HepG2 (cell line): ENCODE measurements around the gene MARS1. TPM values are rescaled to one million over a fixed set of nuclear protein-coding genes. Genes with fewer than 3 reads are reported as not detected.
A peak's percentile ranks its signal among the peaks of the same experiment; 100 is the strongest.

Experiments used
- ATAC-seq: fragments of 200-7000 bp; cut with Tn5 transposase; 3 replicates; pipeline ENCODE4 v1.9.1; 2020; ENCODE audit warnings: mild to moderate bottlenecking, moderate library complexity
- BruUV-seq: library from RNA; stranded (reverse); fragments of 400-500 nt; replicated peaks from 2 replicates; lab custom pipeline; 2021; lab: Mats Ljungman, UMichigan
- CTCF ChIA-PET: fragments of 300-600 bp; formaldehyde crosslinking; extraction: SDS; loops from one replicate; lab custom pipeline; 2021; ENCODE audit warnings: low total read pairs, inconsistent platforms, low intra/inter-chr PET ratio; lab: Yijun Ruan, JAX
- POLR2A ChIA-PET: fragments of 350-600 bp; sonication (Branson Sonifier 250); formaldehyde crosslinking; loops from one replicate; lab custom pipeline; 2020; ENCODE audit warnings: antibody characterized with exemption, inconsistent platforms; lab: Yijun Ruan, JAX
- DNase-seq: peaks from one replicate; pipeline ENCODE4 v3.0.0-alpha.2; 2015; ENCODE audit warnings: low spot score
- FAIRE-seq: peaks from 3 replicates; lab custom pipeline; 2011; peaks lifted over from hg19 to GRCh38; lab: Jason Lieb, UNC
- H2AFZ ChIP-seq: one replicate; pipeline ENCODE4 v1.6.1; 2011; ENCODE audit warnings: low read length, inconsistent platforms
- H3K27ac ChIP-seq: fragments of 300-600 bp; 3 replicates; pipeline ENCODE4 v1.8.0; 2011; ENCODE audit warnings: mixed run types, mild to moderate bottlenecking, mixed read lengths, low read length, inconsistent platforms; ENCODE audit not compliant: insufficient read depth; ENCODE audit errors: extremely low read length
- H3K27me3 ChIP-seq, 2 experiments: fragments of 200-600 bp in 1 of 2; 2 replicates in 1 of 2; 3 replicates in 1 of 2; pipeline versions ENCODE4 v1.6.0 to v1.8.0; 2011; ENCODE audit warnings: low read length in 2 of 2, mild to moderate bottlenecking in 2 of 2, moderate library complexity in 2 of 2, inconsistent platforms in 1 of 2; ENCODE audit not compliant: insufficient read depth in 2 of 2, control insufficient read depth in 1 of 2
- H3K36me3 ChIP-seq, 2 experiments: fragments of 200-600 bp in 1 of 2; replicated peaks in 1 of 2; 2 replicates in 1 of 2; 3 replicates in 1 of 2; pipeline versions ENCODE4 v1.5.1 to v1.8.0; 2011; ENCODE audit warnings: low read length in 2 of 2, inconsistent platforms in 1 of 2; ENCODE audit not compliant: insufficient read depth in 2 of 2, control insufficient read depth in 1 of 2
- H3K4me1 ChIP-seq: 2 replicates; pipeline ENCODE4 v1.5.1; 2012; ENCODE audit warnings: low read length, inconsistent platforms; ENCODE audit not compliant: insufficient read depth
- H3K4me2 ChIP-seq: 2 replicates; pipeline ENCODE4 v1.6.0; 2011; ENCODE audit warnings: low read depth, low read length, inconsistent platforms
- H3K4me3 ChIP-seq, 3 experiments: fragments of 200-600 bp in 1 of 3; sonication (generic), shearing (Covaris generic) in 1 of 3; replicated peaks in 1 of 3; 2 replicates each; pipeline ENCODE4 v1.5.1; 2011 to 2016; ENCODE audit warnings: low read length in 3 of 3, inconsistent platforms in 2 of 3, low read depth in 2 of 3, mild to moderate bottlenecking in 2 of 3, control low read depth in 1 of 3, mixed read lengths in 1 of 3; ENCODE audit not compliant: insufficient read depth in 1 of 3
- H3K79me2 ChIP-seq: one replicate; pipeline ENCODE4 v1.6.1; 2011; ENCODE audit warnings: low read length, inconsistent platforms; ENCODE audit not compliant: insufficient read depth
- H3K9ac ChIP-seq: 2 replicates; pipeline ENCODE4 v1.6.0; 2011; ENCODE audit warnings: mild to moderate bottlenecking, low read depth, low read length, inconsistent platforms; ENCODE audit not compliant: insufficient read depth
- H3K9me3 ChIP-seq: 2 replicates; pipeline ENCODE4 v1.5.1; 2012; ENCODE audit warnings: mild to moderate bottlenecking, low read length
- H4K20me1 ChIP-seq: 2 replicates; pipeline ENCODE4 v1.6.0; 2011; ENCODE audit warnings: inconsistent platforms, mild to moderate bottlenecking, low read length, moderate library complexity; ENCODE audit not compliant: insufficient read depth
- HDAC2 ChIP-seq: sonication (generic); formaldehyde crosslinking; IDR thresholded peaks from 2 replicates; pipeline ENCODE4 v1.4.0; 2020; ENCODE audit warnings: missing genetic modification reagents
- MLXIP ChIP-seq: sonication (generic); formaldehyde crosslinking; IDR thresholded peaks from 2 replicates; pipeline ENCODE4 v1.9.0; 2021; ENCODE audit warnings: missing genetic modification reagents, borderline replicate concordance
- RBM22 ChIP-seq: fragments of 200-400 bp; formaldehyde crosslinking; optimal IDR thresholded peaks from 2 replicates; pipeline ENCODE3; 2017; ENCODE audit warnings: mild to moderate bottlenecking, low read length, moderate library complexity
- REXO4 ChIP-seq: sonication (generic); formaldehyde crosslinking; IDR thresholded peaks from 2 replicates; pipeline ENCODE4 v1.8.0; 2022; ENCODE audit warnings: missing genetic modification reagents, mild to moderate bottlenecking, borderline replicate concordance
- SMAD3 ChIP-seq: sonication (generic); formaldehyde crosslinking; IDR thresholded peaks from 2 replicates; pipeline ENCODE4 v1.4.0; 2020; ENCODE audit warnings: missing genetic modification reagents
- ZBED4 ChIP-seq: sonication (generic); formaldehyde crosslinking; IDR thresholded peaks from 2 replicates; pipeline ENCODE4 v1.4.0; 2020; ENCODE audit warnings: missing genetic modification reagents, borderline replicate concordance
- ZBTB38 ChIP-seq: sonication (generic); formaldehyde crosslinking; IDR thresholded peaks from 2 replicates; pipeline ENCODE4 v1.5.1; 2020; ENCODE audit warnings: mild to moderate bottlenecking, missing genetic modification reagents
- ZFP62 ChIP-seq: sonication (generic); formaldehyde crosslinking; IDR thresholded peaks from 2 replicates; pipeline ENCODE4 v1.4.0; 2020; ENCODE audit warnings: missing genetic modification reagents
- ZMYM3 ChIP-seq: sonication (generic); formaldehyde crosslinking; IDR thresholded peaks from 2 replicates; pipeline ENCODE4 v1.5.1; 2020; ENCODE audit warnings: mild to moderate bottlenecking, missing genetic modification reagents
- ZNF337 ChIP-seq: sonication (generic); formaldehyde crosslinking; IDR thresholded peaks from 2 replicates; pipeline ENCODE4 v1.5.1; 2020; ENCODE audit warnings: missing genetic modification reagents, low read depth, mild to moderate bottlenecking, borderline replicate concordance
- WGBS: methylation state at CpG from one replicate; pipeline ENCODE4 v1.1.6; 2017; ENCODE audit warnings: low lambda C conversion rate; 5-methylcytosine and 5-hydroxymethylcytosine counted together
- in situ Hi-C: cut with HindIII; loops from 2 replicates; pipeline ENCODE4 v1.10.0; 2017; ENCODE audit warnings: low pct_unique_long_range_greater_than_20kb; ENCODE audit not compliant: extremely low pct_ligation_motif_present
- intact Hi-C: fragments of 100-400 bp; cut with micrococcal nuclease; formaldehyde crosslinking; loops from one replicate; pipeline ENCODE4 v1.10.0; 2022; ENCODE audit not compliant: unreplicated experiment
- polyA plus RNA-seq, 8 experiments: library from polyadenylated mRNA; depleted of rRNA in 3 of 8; stranded (reverse) in 7 of 8; unstranded in 1 of 8; fragments of >200 nt; fragmentation: Illumina TruSeq in 4 of 8; extraction: Trizol in 4 of 8; gene quantifications; 2 replicates each; pipeline versions ENCODE4 v1.2.1 to v1.2.3, GENCODE V29; 2011 to 2016; ENCODE audit warnings: low read depth in 4 of 8, missing spikeins in 1 of 8, mixed read lengths in 1 of 8; ENCODE audit not compliant: insufficient read depth in 1 of 8
- total RNA-seq, 5 experiments: library from RNA; depleted of rRNA; stranded (reverse); fragments of >200 nt; fragmentation: Illumina TruSeq; extraction: Trizol; gene quantifications; 2 replicates each; pipeline ENCODE4 v1.2.3, GENCODE V29; 2016; ENCODE audit warnings: low read depth in 1 of 5

Gene MARS1
- total and polyA plus RNA-seq, 2 of the 13 experiments (the other 11 are each of a cell fraction or from before 2014, with no cell fraction given) = 115 to 181 TPM

GRCh38 chr12:57514720-57515407 is 27.0 kb downstream of the MARS1 start (continued):
- TF ChIP-seq ZNF337 (CRISPR knock-in tag) (no peak), SMAD3 (CRISPR knock-in tag) (no peak), HDAC2 (no peak), REXO4 (CRISPR knock-in tag) (no peak), ZFP62 (CRISPR knock-in tag) (no peak), MLXIP (CRISPR knock-in tag) (no peak), ZBTB38 (CRISPR knock-in tag) (0 out of 2 replicates have a peak, but pooled peaks have one; percentile 23)

GRCh38 chr12:57515408-57515933 is 27.6 kb downstream of the MARS1 start:
- H3K27me3 ChIP-seq = no peaks in the 10 kb centered on the region; a peak in 1 of 5 replicates
- intact Hi-C loops = no loop called here
- ChIA-PET CTCF (no interaction called here), POLR2A (interaction anchor here (0.8 to 7.8 kb wide), 4 partner anchors 9 to 60 kb away, joined by 3 to 90 read pairs (median 7); partner anchors contain the start of gene DCTN2)
- peaks cover 35% of the 10 kb centered on the region for H4K20me1 ChIP-seq
- H3K79me2 ChIP-seq = peaks cover 24% of the 10 kb centered on the region
- in situ Hi-C loops = no loop called here
- H3K9ac ChIP-seq = no peak overlapping the region
- 85% methylated on average over 3 of the region's 3 CpGs for WGBS
- no peaks in the 10 kb centered on the region for H3K9me3 ChIP-seq
- H3K4me3 ChIP-seq = no peak overlapping the region
- H3K36me3 ChIP-seq = peaks cover 31 to 66% of the 10 kb centered on the region in 2 experiments
- H3K4me1 ChIP-seq = peaks cover 18% of the 10 kb centered on the region
- H2AFZ ChIP-seq = no peak overlapping the region
- no peak for TF ChIP-seq ZBED4
- peak; percentile 1 for TF ChIP-seq RBM22
- TF ChIP-seq ZMYM3 (CRISPR knock-in tag) = no peak
- no peak overlapping the region for H3K27ac ChIP-seq
- H3K4me2 ChIP-seq = no peak overlapping the region
- FAIRE-seq = no peak
- no peak for ATAC-seq
- no TSS peak for BruUV-seq
- DNase-seq = no peak
